GM23338 (cell line): ENCODE measurements around the gene PTGDR2. TPM values are rescaled to one million over a fixed set of nuclear protein-coding genes. Genes with fewer than 3 reads are reported as not detected.

Source experiments
- ATAC-seq: fragments of 200-7000 bp; cut with Tn5 transposase; 3 replicates; pipeline ENCODE4 v1.9.1; 2020
- DNase-seq: peaks from one replicate; pipeline ENCODE4 v3.0.0-alpha.2; 2015; ENCODE audit warnings: low spot score
- H2AFZ ChIP-seq: fragments of 200-600 bp; sonication (generic); 2 replicates; pipeline ENCODE4 v1.8.0; 2016; ENCODE audit warnings: antibody characterized with exemption, mild to moderate bottlenecking, moderate library complexity
- H3F3A ChIP-seq: fragments of 200-600 bp; sonication (generic); replicated peaks from 2 replicates; pipeline ENCODE4 v1.8.0; 2017; ENCODE audit warnings: antibody characterized with exemption, mixed run types, low read depth
- H3K27ac ChIP-seq: fragments of 200-600 bp; sonication (generic); 2 replicates; pipeline ENCODE4 v1.6.1; 2016; ENCODE audit warnings: low read depth
- H3K27me3 ChIP-seq: fragments of 200-600 bp; sonication (generic); 2 replicates; pipeline ENCODE4 v1.8.0; 2016; ENCODE audit warnings: mild to moderate bottlenecking, mixed run types, moderate library complexity; ENCODE audit not compliant: insufficient read depth
- H3K36me3 ChIP-seq: fragments of 200-600 bp; sonication (generic); 2 replicates; pipeline ENCODE4 v1.8.0; 2016; ENCODE audit warnings: mild to moderate bottlenecking; ENCODE audit not compliant: insufficient read depth
- H3K4me1 ChIP-seq: fragments of 200-600 bp; sonication (generic); 2 replicates; pipeline ENCODE4 v1.8.0; 2016; ENCODE audit warnings: mild to moderate bottlenecking, moderate library complexity; ENCODE audit not compliant: insufficient read depth
- H3K4me2 ChIP-seq: fragments of 200-600 bp; sonication (generic); 2 replicates; pipeline ENCODE4 v1.7.1; 2017; ENCODE audit warnings: mixed run types
- H3K4me3 ChIP-seq: fragments of 200-600 bp; sonication (generic); 2 replicates; pipeline ENCODE4 v1.6.1; 2016; ENCODE audit warnings: mixed run types
- H3K79me2 ChIP-seq: fragments of 200-600 bp; sonication (generic); replicated peaks from 2 replicates; pipeline ENCODE4 v1.8.0; 2017; ENCODE audit warnings: mild to moderate bottlenecking; ENCODE audit not compliant: insufficient read depth
- H3K9me2 ChIP-seq: fragments of 200-600 bp; sonication (generic); 2 replicates; pipeline ENCODE4 v1.8.0; 2017; ENCODE audit not compliant: insufficient read depth
- H4K20me1 ChIP-seq: fragments of 200-600 bp; sonication (generic); replicated peaks from 2 replicates; pipeline ENCODE4 v1.8.0; 2017; ENCODE audit warnings: mild to moderate bottlenecking; ENCODE audit not compliant: insufficient read depth
- H3K27ac Mint-ChIP-seq: 2 replicates; pipeline ENCODE4 v1.8.0; 2020; ENCODE audit warnings: inconsistent platforms, mild to moderate bottlenecking, moderate library complexity, mixed read lengths
- H3K27me3 Mint-ChIP-seq: 3 replicates; pipeline ENCODE4 v1.8.0; 2022; ENCODE audit warnings: low read depth, mild to moderate bottlenecking, moderate library complexity, mixed read lengths, inconsistent platforms; ENCODE audit not compliant: insufficient read depth, poor library complexity
- H3K36me3 Mint-ChIP-seq: 3 replicates; pipeline ENCODE4 v1.8.0; 2021; ENCODE audit warnings: low read depth, mild to moderate bottlenecking, inconsistent platforms, moderate library complexity, mixed read lengths
- H3K4me1 Mint-ChIP-seq: 3 replicates; pipeline ENCODE4 v1.8.0; 2020; ENCODE audit warnings: mild to moderate bottlenecking, inconsistent platforms, mixed read lengths
- H3K4me3 Mint-ChIP-seq: 3 replicates; pipeline ENCODE4 v1.8.0; 2021; ENCODE audit warnings: moderate library complexity, mild to moderate bottlenecking, inconsistent platforms, mixed read lengths
- H3K9me3 Mint-ChIP-seq: 3 replicates; pipeline ENCODE4 v1.8.0; 2020; ENCODE audit warnings: moderate library complexity, mild to moderate bottlenecking, inconsistent platforms, mixed read lengths
- EZH2 ChIP-seq: fragments of 200-600 bp; sonication (generic); IDR thresholded peaks from one replicate; pipeline ENCODE4 v1.8.0; 2017; ENCODE audit warnings: antibody characterized with exemption, mild to moderate bottlenecking, low read depth; ENCODE audit not compliant: unreplicated experiment
- EZH2phosphoT487 ChIP-seq: fragments of 200-600 bp; sonication (generic); IDR thresholded peaks from one replicate; pipeline ENCODE4 v1.8.1; 2018; ENCODE audit warnings: antibody characterized with exemption; ENCODE audit not compliant: unreplicated experiment
- JUNB ChIP-seq: IDR thresholded peaks from one replicate; pipeline ENCODE4 v1.6.1; 2016; ENCODE audit warnings: antibody characterized with exemption; ENCODE audit not compliant: unreplicated experiment
- POLR2AphosphoS5 ChIP-seq: IDR thresholded peaks from 2 replicates; pipeline ENCODE4 v1.6.1; 2016; ENCODE audit warnings: antibody characterized with exemption, low read depth
- STAT1 ChIP-seq: IDR thresholded peaks from one replicate; pipeline ENCODE4 v1.6.1; 2016; ENCODE audit warnings: antibody characterized with exemption; ENCODE audit not compliant: unreplicated experiment
- ZNF331 ChIP-seq: fragments of 250-450 bp; sonication (Bioruptor Pico); IDR thresholded peaks from 2 replicates; pipeline ENCODE4 v1.5.0; 2020; ENCODE audit warnings: low read depth, mild to moderate bottlenecking, moderate library complexity
- polyA plus RNA-seq: library from polyadenylated mRNA; unstranded; fragments of >200 nt; fragmentation: Nextera tagmentation; extraction: Ambion mirVana; gene quantifications from 2 replicates; pipeline ENCODE4 v1.2.1, GENCODE V29; 2016
- total RNA-seq: library from RNA; depleted of rRNA; stranded (reverse); fragments of >200 nt; shearing (Covaris generic); gene quantifications from 2 replicates; pipeline ENCODE4 v1.2.3, GENCODE V29; 2014
- TF ChIP-seq, protein P1 (sequence below): fragments of 250-450 bp; sonication (Bioruptor Pico); IDR thresholded peaks from 2 replicates; pipeline ENCODE4 v1.5.0; 2020; ENCODE audit warnings: mild to moderate bottlenecking, moderate library complexity
- TF ChIP-seq, protein P2 (sequence below), 2 experiments: fragments of 200-600 bp in 1 of 2; sonication (generic) in 1 of 2; conservative IDR thresholded peaks; 2 replicates each; pipeline versions ENCODE4 v1.5.1 to v1.6.1; 2016 to 2017; ENCODE audit warnings: antibody characterized with exemption in 2 of 2, low read depth in 2 of 2, mild to moderate bottlenecking in 2 of 2, moderate library complexity in 1 of 2
- TF ChIP-seq, protein P3 (sequence below): IDR thresholded peaks from one replicate; pipeline ENCODE4 v1.6.1; 2018; ENCODE audit warnings: antibody characterized with exemption; ENCODE audit not compliant: unreplicated experiment

The PTGDR2 gene
- total and polyA plus RNA-seq, 2 experiments from 2014 or later = 0.24 to 0.73 TPM

DNA sequence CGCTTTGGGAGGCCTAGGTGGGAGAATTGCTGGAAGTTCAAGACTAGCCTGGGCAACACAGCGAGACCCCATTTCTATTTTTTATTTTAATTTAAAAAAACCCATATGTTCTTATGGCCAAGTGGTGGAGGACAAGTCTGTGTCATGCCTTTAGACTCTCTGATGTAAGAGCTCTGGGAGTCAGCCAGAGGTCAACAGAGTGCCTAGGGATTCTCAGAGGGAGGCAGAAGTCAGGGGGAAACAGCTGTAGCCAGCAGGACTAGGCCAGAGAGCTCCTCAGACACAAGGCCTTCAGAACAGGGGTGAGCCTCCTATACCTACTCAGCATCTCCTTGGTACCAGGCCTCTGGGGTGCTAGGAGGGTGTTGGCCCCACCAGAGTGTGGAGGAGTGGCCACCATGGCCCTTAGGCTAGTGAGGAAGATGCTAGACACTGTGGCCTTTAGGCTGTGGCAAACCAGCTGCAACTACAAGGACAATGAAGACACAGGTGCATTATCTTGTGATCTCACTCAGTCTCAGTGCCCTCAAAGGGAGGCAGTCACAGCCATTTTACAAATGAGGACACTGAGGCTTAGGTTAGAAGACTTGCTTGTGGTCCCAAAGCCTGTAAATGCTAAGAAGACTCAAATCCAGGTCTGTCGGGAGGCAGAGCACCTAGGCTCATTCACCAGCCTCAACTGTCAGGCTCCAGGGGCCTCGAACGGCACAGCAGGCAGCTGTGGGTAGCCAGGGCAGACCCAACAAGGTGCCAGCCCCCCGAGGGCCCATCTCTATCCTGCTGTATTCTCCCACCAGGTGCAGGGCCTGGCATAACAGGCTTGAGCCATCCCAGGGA lies 16.6 kb upstream of the PTGDR2 start:
- ATAC-seq = no peak

DNA sequence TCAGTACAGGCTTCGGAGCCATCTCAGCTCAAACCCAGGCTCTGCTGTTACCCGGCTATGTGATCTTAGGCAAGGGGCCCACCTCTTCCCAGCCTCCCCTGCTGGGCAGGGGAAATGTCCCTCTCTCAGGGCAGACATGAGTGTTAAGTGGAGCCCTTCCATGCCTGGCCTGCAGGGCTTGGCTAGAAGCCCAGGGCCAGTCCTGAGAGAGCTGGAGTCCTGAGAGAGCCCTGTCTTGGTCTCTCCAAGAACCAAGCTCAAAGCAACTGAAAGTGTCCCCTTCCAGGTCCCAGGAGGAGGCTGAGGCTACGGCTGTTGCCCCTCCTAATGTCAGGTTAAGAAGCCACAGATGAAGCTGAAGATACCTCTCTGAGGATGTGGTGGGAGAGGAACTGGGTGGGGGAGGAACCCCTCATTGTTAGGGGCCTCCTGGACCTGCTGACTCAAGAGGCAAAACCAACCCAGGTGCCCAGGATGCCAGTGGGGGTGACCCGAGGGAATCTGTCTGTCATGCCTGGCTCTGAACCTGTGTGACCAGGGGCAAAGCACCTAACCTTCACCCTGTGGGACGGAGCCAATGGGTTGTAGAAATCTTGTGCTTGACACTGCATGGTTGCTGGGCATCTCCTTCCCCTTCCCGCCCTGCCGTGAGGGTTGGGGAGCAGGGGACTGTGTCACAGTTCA lies 15.8 kb upstream of the PTGDR2 start:
- H3F3A ChIP-seq = no peaks in the 10 kb centered on the region
- H3K79me2 ChIP-seq = no peaks in the 10 kb centered on the region
- ATAC-seq (no peak), DNase-seq (no peak)
- no peaks in the 10 kb centered on the region for H3K36me3 ChIP-seq
- no peak overlapping the region for H3K4me3 Mint-ChIP-seq
- peaks cover 6% of the 10 kb centered on the region; the same call in 2 of the 3 replicates for H3K4me1 Mint-ChIP-seq
- H3K4me3 ChIP-seq = no peak overlapping the region
- no peak overlapping the region for H3K4me2 ChIP-seq
- H3K27me3 Mint-ChIP-seq = peaks cover 2% of the 10 kb centered on the region
- H3K9me3 Mint-ChIP-seq = no peaks in the 10 kb centered on the region; the same call in 2 of the 3 replicates
- no peaks in the 10 kb centered on the region for H3K27me3 ChIP-seq
- H2AFZ ChIP-seq = no peak overlapping the region
- no peaks in the 10 kb centered on the region for H3K36me3 Mint-ChIP-seq
- H3K4me1 ChIP-seq = no peaks in the 10 kb centered on the region
- no peak overlapping the region for H3K27ac Mint-ChIP-seq
- H3K9me2 ChIP-seq = no peaks in the 10 kb centered on the region
- H3K27ac ChIP-seq = no peak overlapping the region
- H4K20me1 ChIP-seq = no peaks in the 10 kb centered on the region
- TF ChIP-seq, protein P1, sequence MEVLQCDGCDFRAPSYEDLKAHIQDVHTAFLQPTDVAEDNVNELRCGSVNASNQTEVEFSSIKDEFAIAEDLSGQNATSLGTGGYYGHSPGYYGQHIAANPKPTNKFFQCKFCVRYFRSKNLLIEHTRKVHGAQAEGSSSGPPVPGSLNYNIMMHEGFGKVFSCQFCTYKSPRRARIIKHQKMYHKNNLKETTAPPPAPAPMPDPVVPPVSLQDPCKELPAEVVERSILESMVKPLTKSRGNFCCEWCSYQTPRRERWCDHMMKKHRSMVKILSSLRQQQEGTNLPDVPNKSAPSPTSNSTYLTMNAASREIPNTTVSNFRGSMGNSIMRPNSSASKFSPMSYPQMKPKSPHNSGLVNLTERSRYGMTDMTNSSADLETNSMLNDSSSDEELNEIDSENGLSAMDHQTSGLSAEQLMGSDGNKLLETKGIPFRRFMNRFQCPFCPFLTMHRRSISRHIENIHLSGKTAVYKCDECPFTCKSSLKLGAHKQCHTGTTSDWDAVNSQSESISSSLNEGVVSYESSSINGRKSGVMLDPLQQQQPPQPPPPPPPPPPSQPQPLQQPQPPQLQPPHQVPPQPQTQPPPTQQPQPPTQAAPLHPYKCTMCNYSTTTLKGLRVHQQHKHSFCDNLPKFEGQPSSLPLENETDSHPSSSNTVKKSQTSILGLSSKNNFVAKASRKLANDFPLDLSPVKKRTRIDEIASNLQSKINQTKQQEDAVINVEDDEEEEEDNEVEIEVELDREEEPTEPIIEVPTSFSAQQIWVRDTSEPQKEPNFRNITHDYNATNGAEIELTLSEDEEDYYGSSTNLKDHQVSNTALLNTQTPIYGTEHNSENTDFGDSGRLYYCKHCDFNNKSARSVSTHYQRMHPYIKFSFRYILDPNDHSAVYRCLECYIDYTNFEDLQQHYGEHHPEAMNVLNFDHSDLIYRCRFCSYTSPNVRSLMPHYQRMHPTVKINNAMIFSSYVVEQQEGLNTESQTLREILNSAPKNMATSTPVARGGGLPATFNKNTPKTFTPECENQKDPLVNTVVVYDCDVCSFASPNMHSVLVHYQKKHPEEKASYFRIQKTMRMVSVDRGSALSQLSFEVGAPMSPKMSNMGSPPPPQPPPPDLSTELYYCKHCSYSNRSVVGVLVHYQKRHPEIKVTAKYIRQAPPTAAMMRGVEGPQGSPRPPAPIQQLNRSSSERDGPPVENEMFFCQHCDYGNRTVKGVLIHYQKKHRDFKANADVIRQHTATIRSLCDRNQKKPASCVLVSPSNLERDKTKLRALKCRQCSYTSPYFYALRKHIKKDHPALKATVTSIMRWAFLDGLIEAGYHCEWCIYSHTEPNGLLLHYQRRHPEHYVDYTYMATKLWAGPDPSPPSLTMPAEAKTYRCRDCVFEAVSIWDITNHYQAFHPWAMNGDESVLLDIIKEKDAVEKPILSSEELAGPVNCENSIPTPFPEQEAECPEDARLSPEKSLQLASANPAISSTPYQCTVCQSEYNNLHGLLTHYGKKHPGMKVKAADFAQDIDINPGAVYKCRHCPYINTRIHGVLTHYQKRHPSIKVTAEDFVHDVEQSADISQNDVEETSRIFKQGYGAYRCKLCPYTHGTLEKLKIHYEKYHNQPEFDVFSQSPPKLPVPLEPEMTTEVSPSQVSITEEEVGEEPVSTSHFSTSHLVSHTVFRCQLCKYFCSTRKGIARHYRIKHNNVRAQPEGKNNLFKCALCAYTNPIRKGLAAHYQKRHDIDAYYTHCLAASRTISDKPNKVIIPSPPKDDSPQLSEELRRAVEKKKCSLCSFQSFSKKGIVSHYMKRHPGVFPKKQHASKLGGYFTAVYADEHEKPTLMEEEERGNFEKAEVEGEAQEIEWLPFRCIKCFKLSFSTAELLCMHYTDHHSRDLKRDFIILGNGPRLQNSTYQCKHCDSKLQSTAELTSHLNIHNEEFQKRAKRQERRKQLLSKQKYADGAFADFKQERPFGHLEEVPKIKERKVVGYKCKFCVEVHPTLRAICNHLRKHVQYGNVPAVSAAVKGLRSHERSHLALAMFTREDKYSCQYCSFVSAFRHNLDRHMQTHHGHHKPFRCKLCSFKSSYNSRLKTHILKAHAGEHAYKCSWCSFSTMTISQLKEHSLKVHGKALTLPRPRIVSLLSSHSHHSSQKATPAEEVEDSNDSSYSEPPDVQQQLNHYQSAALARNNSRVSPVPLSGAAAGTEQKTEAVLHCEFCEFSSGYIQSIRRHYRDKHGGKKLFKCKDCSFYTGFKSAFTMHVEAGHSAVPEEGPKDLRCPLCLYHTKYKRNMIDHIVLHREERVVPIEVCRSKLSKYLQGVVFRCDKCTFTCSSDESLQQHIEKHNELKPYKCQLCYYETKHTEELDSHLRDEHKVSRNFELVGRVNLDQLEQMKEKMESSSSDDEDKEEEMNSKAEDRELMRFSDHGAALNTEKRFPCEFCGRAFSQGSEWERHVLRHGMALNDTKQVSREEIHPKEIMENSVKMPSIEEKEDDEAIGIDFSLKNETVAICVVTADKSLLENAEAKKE = no peak
- TF ChIP-seq EZH2phosphoT487 = no peak
- no peak for TF ChIP-seq POLR2AphosphoS5
- TF ChIP-seq JUNB = no peak
- TF ChIP-seq, protein P2, sequence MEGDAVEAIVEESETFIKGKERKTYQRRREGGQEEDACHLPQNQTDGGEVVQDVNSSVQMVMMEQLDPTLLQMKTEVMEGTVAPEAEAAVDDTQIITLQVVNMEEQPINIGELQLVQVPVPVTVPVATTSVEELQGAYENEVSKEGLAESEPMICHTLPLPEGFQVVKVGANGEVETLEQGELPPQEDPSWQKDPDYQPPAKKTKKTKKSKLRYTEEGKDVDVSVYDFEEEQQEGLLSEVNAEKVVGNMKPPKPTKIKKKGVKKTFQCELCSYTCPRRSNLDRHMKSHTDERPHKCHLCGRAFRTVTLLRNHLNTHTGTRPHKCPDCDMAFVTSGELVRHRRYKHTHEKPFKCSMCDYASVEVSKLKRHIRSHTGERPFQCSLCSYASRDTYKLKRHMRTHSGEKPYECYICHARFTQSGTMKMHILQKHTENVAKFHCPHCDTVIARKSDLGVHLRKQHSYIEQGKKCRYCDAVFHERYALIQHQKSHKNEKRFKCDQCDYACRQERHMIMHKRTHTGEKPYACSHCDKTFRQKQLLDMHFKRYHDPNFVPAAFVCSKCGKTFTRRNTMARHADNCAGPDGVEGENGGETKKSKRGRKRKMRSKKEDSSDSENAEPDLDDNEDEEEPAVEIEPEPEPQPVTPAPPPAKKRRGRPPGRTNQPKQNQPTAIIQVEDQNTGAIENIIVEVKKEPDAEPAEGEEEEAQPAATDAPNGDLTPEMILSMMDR (conservative IDR thresholded peaks at IDR 0.05; ENCODE audit: low read depth in 2 of 2) = no peak
- TF ChIP-seq, protein P3, sequence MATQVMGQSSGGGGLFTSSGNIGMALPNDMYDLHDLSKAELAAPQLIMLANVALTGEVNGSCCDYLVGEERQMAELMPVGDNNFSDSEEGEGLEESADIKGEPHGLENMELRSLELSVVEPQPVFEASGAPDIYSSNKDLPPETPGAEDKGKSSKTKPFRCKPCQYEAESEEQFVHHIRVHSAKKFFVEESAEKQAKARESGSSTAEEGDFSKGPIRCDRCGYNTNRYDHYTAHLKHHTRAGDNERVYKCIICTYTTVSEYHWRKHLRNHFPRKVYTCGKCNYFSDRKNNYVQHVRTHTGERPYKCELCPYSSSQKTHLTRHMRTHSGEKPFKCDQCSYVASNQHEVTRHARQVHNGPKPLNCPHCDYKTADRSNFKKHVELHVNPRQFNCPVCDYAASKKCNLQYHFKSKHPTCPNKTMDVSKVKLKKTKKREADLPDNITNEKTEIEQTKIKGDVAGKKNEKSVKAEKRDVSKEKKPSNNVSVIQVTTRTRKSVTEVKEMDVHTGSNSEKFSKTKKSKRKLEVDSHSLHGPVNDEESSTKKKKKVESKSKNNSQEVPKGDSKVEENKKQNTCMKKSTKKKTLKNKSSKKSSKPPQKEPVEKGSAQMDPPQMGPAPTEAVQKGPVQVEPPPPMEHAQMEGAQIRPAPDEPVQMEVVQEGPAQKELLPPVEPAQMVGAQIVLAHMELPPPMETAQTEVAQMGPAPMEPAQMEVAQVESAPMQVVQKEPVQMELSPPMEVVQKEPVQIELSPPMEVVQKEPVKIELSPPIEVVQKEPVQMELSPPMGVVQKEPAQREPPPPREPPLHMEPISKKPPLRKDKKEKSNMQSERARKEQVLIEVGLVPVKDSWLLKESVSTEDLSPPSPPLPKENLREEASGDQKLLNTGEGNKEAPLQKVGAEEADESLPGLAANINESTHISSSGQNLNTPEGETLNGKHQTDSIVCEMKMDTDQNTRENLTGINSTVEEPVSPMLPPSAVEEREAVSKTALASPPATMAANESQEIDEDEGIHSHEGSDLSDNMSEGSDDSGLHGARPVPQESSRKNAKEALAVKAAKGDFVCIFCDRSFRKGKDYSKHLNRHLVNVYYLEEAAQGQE = no peak

More for the DNA sequence above, 16.6 kb upstream of the PTGDR2 start:
- no peaks in the 10 kb centered on the region; the same call in 2 of the 3 replicates for H3K9me3 Mint-ChIP-seq
- no peak overlapping the region for H3K4me2 ChIP-seq
- no peak overlapping the region for H3K4me3 Mint-ChIP-seq
- TF ChIP-seq ZNF331 (CRISPR knock-in tag) = no peak
- TF ChIP-seq STAT1 = no peak
- TF ChIP-seq EZH2 = no peak
- TF ChIP-seq EZH2phosphoT487 = no peak
- no peaks in the 10 kb centered on the region for H3K27me3 ChIP-seq
- H3K4me1 ChIP-seq = no peaks in the 10 kb centered on the region
- H3K9me2 ChIP-seq = no peaks in the 10 kb centered on the region
- H3F3A ChIP-seq = no peaks in the 10 kb centered on the region
- no peak overlapping the region for H3K4me3 ChIP-seq
- H3K36me3 Mint-ChIP-seq = no peaks in the 10 kb centered on the region
- no peak overlapping the region for H3K27ac ChIP-seq
- H3K27me3 Mint-ChIP-seq = peaks cover 2% of the 10 kb centered on the region
- no peaks in the 10 kb centered on the region for H4K20me1 ChIP-seq
- peaks cover 6% of the 10 kb centered on the region; the same call in 2 of the 3 replicates for H3K4me1 Mint-ChIP-seq
- no peak overlapping the region for H3K27ac Mint-ChIP-seq
- H3K79me2 ChIP-seq = no peaks in the 10 kb centered on the region
- no peaks in the 10 kb centered on the region for H3K36me3 ChIP-seq
- no peak for DNase-seq
- no peak overlapping the region for H2AFZ ChIP-seq
